MM.1S (cell line): ENCODE data around the gene TSEN2.

Experiments
- CTCF ChIP-seq: fragments of 300-600 bp; sonication (generic); IDR thresholded peaks from 2 replicates; pipeline ENCODE4 v1.5.1; 2016; ENCODE audit warnings: antibody characterized with exemption, low read length, mixed read lengths
- EZH2 ChIP-seq: fragments of 300-600 bp; sonication (generic); optimal IDR thresholded peaks from 2 replicates; pipeline ENCODE3; 2017; ENCODE audit warnings: low read depth, mild to moderate bottlenecking, antibody characterized with exemption, low read length, mixed read lengths

DNA sequence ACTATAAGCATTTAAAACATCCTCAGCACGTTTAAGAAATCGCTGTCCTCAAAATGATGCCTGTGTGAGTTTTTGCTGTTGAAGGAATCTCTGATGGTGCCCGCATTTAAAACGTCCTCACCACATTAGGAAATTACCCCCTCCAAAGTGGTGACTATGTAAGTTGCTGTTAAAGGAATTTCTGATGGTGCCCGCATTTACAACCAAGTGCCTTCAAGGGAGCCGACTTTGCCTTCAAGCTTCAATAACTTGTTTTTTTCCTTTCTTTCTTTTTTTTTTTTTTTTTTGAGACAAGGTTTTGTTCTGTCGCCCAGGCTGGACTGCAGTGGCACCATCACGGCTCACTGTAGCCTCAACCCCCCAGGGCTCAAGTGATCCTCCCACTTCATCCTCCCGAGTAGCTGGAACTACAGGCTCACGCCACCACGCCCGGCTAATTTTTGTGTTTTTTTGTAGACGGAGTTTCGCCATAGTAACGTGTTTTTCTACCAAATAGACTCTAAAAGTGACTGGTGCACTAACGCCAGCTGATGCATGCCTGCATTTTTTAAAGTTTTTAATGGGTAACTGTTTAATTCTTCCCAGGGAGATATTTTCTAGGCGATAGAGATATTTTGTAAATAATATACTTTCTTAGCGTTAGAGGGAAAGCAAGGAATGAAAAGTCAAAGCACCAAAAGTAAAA is 19.0 kb upstream of the TSEN2 start:
- TF ChIP-seq CTCF (no peak), EZH2 (no peak)
